Upper lobe of left lung (tissue), 4 donors: ENCODE measurements around the gene BOC.

ENCODE experiments used
- POLR2A ChIP-seq, 4 donors: fragments of 450-650 bp; IDR thresholded peaks; one replicate each; pipeline ENCODE4 v1.5.1; 2016 to 2017; ENCODE audit warnings: antibody characterized with exemption in 4 of 4, mild to moderate bottlenecking in 2 of 4
- TF ChIP-seq, protein P1 (sequence below), 6 experiments: fragments of 450-650 bp in 4 of 6; fragments of 200-600 bp in 2 of 6; sonication (generic) in 2 of 6; IDR thresholded peaks; one replicate each; pipeline ENCODE4 v1.5.1; 2016 to 2019; ENCODE audit warnings: antibody characterized with exemption in 6 of 6

DNA sequence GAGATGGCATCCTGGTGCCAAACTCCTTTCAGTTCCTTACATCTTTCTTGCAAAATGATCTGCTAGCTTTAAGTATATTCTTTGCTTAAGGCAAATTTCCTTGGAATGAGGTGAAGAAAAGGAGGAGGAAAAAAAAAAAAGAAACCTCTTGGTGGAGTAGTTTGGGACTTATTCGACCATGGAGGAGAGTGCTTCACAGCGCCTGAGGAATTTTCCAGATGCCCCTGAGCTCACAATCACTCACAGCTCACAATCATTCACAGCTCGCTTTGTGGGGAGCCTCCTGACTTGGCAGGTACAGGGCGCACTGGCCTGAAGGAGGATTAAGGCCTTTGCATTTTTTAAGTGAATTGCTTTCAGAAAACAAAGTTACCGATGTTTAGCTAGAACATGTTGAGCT is 53.9 kb downstream of the BOC start:
- TF ChIP-seq, protein P1, sequence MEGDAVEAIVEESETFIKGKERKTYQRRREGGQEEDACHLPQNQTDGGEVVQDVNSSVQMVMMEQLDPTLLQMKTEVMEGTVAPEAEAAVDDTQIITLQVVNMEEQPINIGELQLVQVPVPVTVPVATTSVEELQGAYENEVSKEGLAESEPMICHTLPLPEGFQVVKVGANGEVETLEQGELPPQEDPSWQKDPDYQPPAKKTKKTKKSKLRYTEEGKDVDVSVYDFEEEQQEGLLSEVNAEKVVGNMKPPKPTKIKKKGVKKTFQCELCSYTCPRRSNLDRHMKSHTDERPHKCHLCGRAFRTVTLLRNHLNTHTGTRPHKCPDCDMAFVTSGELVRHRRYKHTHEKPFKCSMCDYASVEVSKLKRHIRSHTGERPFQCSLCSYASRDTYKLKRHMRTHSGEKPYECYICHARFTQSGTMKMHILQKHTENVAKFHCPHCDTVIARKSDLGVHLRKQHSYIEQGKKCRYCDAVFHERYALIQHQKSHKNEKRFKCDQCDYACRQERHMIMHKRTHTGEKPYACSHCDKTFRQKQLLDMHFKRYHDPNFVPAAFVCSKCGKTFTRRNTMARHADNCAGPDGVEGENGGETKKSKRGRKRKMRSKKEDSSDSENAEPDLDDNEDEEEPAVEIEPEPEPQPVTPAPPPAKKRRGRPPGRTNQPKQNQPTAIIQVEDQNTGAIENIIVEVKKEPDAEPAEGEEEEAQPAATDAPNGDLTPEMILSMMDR (IDR thresholded peaks at IDR 0.05) = no peak
- TF ChIP-seq POLR2A (IDR thresholded peaks at IDR 0.05) = no peak
